SKM-1 (cell line): ENCODE results near the gene BRICD5.
"Not testable (repeated sequence)": the region's sequence is repeated elsewhere in the genome, so short reads cannot be mapped to it uniquely, and the experiment has no call there.

Experiments used
- DNase-seq: peaks from one replicate; lab custom pipeline; 2025; ENCODE audit not compliant: unreplicated experiment; lab: John Stamatoyannopoulos, UW

The BRICD5 gene

GRCh38 chr16:2210386-2211365 is at the start of gene BRICD5:
Gene BRICD5 (minus strand): TSS chr16:2210863. CDS start chr16:2210833, 30 bp downstream.
- no peak for DNase-seq

- no peak for DNase-seq
These were observed 49.6 kb upstream of the BRICD5 start for GRCh38 chr16:2260250-2260649.

- not testable (repeated sequence) for DNase-seq
These were observed 47.9 kb upstream of the BRICD5 start for GRCh38 chr16:2258530-2258929.

- DNase-seq, result no peak
These were observed 47.1 kb upstream of the BRICD5 start for GRCh38 chr16:2257726-2258125.

- DNase-seq, result no peak
These were observed 46.0 kb upstream of the BRICD5 start for GRCh38 chr16:2256531-2257140.

- no peak for DNase-seq
These were observed 42.6 kb upstream of the BRICD5 start for GRCh38 chr16:2253293-2253692.

GRCh38 chr16:2252806-2253148 is 42.1 kb upstream of the BRICD5 start:
- DNase-seq, result no peak

- DNase-seq, result peak; percentile 85
These were observed 40.8 kb upstream of the BRICD5 start, which contains the start of gene ECI1 for GRCh38 chr16:2251296-2252111. Gene ECI1 (minus strand): TSS chr16:2251587. CDS start chr16:2251566, 21 bp downstream.

- no peak for DNase-seq
These were observed 40.1 kb upstream of the BRICD5 start for GRCh38 chr16:2250652-2251295.

- DNase-seq, result no peak
These were observed 35.7 kb upstream of the BRICD5 start for GRCh38 chr16:2246301-2246885.

GRCh38 chr16:2244926-2245795 is 34.5 kb upstream of the BRICD5 start:
- DNase-seq, result no peak

GRCh38 chr16:2244301-2244700 is 33.6 kb upstream of the BRICD5 start:
- no peak for DNase-seq

- DNase-seq, result no peak
These were observed 33.1 kb upstream of the BRICD5 start for GRCh38 chr16:2243781-2244180.

- DNase-seq, result no peak
These were observed 32.4 kb upstream of the BRICD5 start for GRCh38 chr16:2243031-2243528.

- no peak for DNase-seq
These were observed 31.9 kb upstream of the BRICD5 start for GRCh38 chr16:2242598-2242997.

- not testable (repeated sequence) for DNase-seq
These were observed 29.7 kb upstream of the BRICD5 start for GRCh38 chr16:2240331-2240730.

GRCh38 chr16:2238838-2239675 is 28.4 kb upstream of the BRICD5 start:
- DNase-seq, result no peak

- DNase-seq, result no peak
These were observed 27.6 kb upstream of the BRICD5 start for GRCh38 chr16:2238150-2238837.
